SH-SY5Y (cell line): ENCODE measurements around the gene ACTRT3.

ENCODE experiments used
- GATA2 ChIP-seq: IDR thresholded peaks from 2 replicates; pipeline ENCODE4 v1.6.1; 2011; ENCODE audit warnings: mild to moderate bottlenecking, low read depth, low read length
- GATA3 ChIP-seq: IDR thresholded peaks from 2 replicates; pipeline ENCODE4 v1.6.1; 2011; ENCODE audit warnings: low read depth, mild to moderate bottlenecking, low read length, moderate library complexity

Gene ACTRT3

GRCh38 chr3:169769287-169770181, at the start of gene ACTRT3:
Gene ACTRT3, minus strand, starts transcription at chr3:169769561. Its CDS starts 41 bp downstream, at chr3:169769520.
- TF ChIP-seq GATA2 = no peak
- TF ChIP-seq GATA3 = no peak

DNA sequence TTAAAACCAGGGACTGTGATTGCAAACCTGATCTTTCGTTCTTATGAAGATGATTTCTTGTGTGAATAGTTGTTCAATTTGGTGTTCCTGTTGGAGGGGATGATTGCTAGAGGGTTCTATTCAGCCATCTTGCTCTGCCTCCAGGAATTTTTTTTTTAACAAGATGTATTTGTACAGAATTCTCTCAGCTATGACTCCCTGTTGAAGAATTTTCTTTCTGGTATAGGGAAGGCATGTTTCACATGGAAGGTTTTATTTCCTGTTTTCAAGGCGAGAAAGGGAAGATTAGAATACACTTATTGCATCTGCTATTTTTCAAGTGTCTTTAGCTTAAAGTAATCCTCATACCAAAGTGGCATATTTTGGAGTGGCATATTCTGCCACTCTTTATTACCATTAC, 49.0 kb upstream of the ACTRT3 start:
- no peak for TF ChIP-seq GATA2
- TF ChIP-seq GATA3 = no peak

- no peak for TF ChIP-seq GATA3
- TF ChIP-seq GATA2 = no peak
These were observed 46.3 kb upstream of the ACTRT3 start for GRCh38 chr3:169815590-169816150.

GRCh38 chr3:169813757-169814517, 44.6 kb upstream of the ACTRT3 start:
- TF ChIP-seq GATA2 (no peak), GATA3 (no peak)

DNA sequence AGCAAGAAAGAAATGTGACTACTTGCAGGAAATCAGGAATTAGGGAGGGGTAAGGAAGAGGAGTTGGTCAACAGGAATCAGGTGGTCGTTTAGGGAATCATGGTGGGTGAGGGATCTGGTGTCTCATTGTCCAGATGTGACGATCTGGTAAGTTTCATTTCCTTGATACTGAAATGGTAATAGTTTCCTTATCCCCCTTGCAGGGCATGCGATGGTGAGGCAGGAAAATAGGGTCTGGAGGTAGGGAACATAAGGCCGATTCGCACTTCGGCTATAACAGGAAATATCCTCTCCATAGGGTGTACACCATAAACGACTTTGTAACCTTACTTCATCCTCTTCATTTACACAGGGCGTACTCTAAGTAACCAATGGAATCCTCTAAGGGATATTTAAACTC, 43.9 kb upstream of the ACTRT3 start:
- TF ChIP-seq GATA3 = no peak
- no peak for TF ChIP-seq GATA2

GRCh38 chr3:169812332-169813235, 43.2 kb upstream of the ACTRT3 start, which contains the start of the genes LRRC34 and LRRIQ4:
Gene LRRC34, minus strand, starts transcription at chr3:169812904. Its CDS starts 356 bp downstream, at chr3:169812548.
Gene LRRIQ4, plus strand, starts transcription at chr3:169812870. Its CDS starts 9,052 bp downstream, at chr3:169821922.
- no peak; the same call in 1 of the 2 replicates for TF ChIP-seq GATA2
- no peak for TF ChIP-seq GATA3

GRCh38 chr3:169811631-169812331, 42.4 kb upstream of the ACTRT3 start:
- TF ChIP-seq GATA2 = peak; percentile 31; the same call in 1 of the 2 replicates
- TF ChIP-seq GATA3 = no peak

DNA sequence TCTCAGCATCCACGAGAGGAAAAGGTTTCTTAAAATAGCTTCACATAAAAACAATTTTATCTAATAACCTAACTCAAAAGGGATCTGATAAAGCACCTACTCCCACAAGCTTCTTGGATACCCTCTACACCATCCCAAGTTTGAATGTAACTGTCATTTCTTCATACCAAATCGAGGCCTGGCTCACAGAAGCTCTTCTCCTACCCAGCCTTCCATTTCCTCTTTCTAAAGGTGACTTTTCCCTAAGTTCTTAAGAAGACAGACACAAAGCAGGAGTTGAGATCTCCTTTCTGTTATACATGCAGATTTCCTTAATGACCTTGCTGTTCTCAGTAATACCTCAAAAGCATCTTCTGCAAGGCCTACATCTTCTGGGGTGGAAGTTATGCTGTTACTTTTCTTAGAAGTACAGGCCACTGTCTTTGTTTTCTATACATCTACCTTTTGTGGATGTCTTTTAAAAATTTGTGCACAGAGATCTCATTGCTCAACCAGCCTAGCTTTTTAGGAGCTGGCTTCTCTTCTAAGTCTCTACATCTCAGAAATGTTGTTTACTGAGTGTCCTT, 40.0 kb upstream of the ACTRT3 start:
- TF ChIP-seq GATA2 = no peak

DNA sequence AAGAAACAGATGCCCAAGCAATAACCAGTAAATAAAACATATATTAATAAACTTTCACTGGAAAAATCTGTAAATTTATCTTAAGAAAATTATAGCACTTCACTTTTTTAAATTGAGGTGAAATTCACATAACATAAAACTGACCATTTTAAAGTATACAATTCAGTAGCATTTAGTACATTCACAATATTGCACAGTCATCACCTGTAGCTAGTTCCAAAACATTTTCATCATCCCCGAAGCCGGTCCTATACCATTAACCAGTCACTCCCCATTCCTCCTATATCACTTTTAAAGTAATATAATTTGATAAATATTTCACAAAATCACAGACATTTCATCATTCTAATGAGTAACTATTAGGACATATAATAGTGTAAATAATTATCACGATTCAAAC, 35.3 kb upstream of the ACTRT3 start:
- no peak for TF ChIP-seq GATA2
- TF ChIP-seq GATA3 = no peak

- TF ChIP-seq GATA2 (no peak), GATA3 (no peak)
These were observed 23.0 kb upstream of the ACTRT3 start for GRCh38 chr3:169792359-169792758.

DNA sequence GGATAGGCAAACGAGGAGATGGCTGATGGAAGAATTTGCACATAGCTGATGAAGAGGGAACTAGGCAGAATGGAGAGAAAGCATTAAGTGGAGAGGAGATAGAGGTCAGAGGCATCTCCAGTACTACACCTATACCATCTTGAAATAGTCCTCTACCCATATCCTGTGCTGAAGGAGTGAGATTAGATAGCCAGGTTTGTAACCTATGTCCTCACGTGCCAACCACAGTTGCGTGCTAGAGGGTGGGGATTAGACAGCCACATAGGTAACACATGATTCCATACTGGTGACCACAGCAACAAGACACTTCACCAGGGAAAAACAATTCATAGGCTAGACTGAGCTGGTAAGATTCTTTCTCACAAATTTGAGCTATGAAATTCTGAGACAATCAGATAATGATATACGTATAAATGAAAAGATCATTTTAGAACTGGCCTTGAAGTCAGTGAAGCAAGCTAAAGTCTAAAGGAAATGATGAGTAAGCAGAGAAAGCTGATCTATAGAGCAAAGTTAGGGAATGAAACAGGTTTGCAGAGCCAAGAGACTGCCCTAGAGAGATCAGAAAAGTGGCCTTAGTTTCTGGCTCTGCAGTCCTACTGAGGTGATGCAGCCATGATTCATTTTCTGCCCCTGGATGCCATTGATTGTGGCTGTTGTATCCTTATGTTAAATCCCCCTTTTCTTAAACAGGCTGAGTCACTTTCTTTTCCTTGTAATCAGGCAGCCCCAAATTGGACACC, 21.5 kb upstream of the ACTRT3 start:
- TF ChIP-seq GATA3 (no peak), GATA2 (no peak)

GRCh38 chr3:169790219-169790618, 20.9 kb upstream of the ACTRT3 start:
- TF ChIP-seq GATA3 (no peak), GATA2 (no peak)
